GM12878 (cell line): ENCODE data around the gene RBBP4.

ENCODE experiments used
- MTA3 ChIP-seq: IDR thresholded peaks from 2 replicates; pipeline ENCODE4 v1.6.1; 2012; ENCODE audit warnings: low read length, inconsistent platforms, borderline replicate concordance
- STAT3 ChIP-seq: IDR thresholded peaks from 2 replicates; pipeline ENCODE4 v1.6.1; 2011; ENCODE audit warnings: low read depth, low read length, improper control_type of control experiment
- TF ChIP-seq, protein P1 (sequence below), 3 experiments: IDR thresholded peaks in 2 of 3; conservative IDR thresholded peaks in 1 of 3; 2 replicates each; pipeline ENCODE4 v1.5.1; 2011; ENCODE audit warnings: low read depth in 3 of 3, low read length in 3 of 3, mild to moderate bottlenecking in 3 of 3, control low read depth in 2 of 3, moderate library complexity in 2 of 3, inconsistent platforms in 1 of 3, mixed read lengths in 1 of 3; ENCODE audit not compliant: control insufficient read depth in 2 of 3, insufficient read depth in 1 of 3; ENCODE audit errors: extremely low read depth in 1 of 3

DNA sequence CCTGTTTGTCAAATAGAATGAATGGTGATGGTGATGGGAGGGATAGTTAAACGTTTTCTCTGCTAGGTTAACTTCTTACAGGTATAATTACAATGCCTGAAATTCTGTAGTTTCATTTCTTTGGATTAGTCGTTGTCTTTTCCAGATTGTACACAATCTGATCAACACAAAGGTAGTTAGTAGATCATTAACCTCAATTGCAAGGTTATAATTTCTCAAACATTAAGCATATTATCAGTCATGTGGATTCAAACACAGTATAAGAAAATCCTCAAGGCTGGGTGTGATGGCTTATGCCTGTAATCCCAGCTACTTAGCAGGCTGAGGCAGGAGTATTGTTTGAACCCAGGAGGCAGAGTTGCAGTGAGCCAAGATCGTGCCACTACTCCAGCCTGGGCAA is 31.0 kb downstream of the RBBP4 start:
- TF ChIP-seq, protein P1, sequence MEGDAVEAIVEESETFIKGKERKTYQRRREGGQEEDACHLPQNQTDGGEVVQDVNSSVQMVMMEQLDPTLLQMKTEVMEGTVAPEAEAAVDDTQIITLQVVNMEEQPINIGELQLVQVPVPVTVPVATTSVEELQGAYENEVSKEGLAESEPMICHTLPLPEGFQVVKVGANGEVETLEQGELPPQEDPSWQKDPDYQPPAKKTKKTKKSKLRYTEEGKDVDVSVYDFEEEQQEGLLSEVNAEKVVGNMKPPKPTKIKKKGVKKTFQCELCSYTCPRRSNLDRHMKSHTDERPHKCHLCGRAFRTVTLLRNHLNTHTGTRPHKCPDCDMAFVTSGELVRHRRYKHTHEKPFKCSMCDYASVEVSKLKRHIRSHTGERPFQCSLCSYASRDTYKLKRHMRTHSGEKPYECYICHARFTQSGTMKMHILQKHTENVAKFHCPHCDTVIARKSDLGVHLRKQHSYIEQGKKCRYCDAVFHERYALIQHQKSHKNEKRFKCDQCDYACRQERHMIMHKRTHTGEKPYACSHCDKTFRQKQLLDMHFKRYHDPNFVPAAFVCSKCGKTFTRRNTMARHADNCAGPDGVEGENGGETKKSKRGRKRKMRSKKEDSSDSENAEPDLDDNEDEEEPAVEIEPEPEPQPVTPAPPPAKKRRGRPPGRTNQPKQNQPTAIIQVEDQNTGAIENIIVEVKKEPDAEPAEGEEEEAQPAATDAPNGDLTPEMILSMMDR (IDR thresholded peaks at IDR 0.05 in 2 of 3, conservative IDR thresholded peaks at IDR 0.05 in 1 of 3; ENCODE audit: control insufficient read depth in 2 of 3, extremely low read depth in 1 of 3, insufficient read depth in 1 of 3, low read depth in 3 of 3, low read length in 3 of 3), result no peak
- TF ChIP-seq STAT3 (no peak), MTA3 (no peak)
